Heart right ventricle (tissue), 16 donors: Measurements from ENCODE around the gene KIF2A. TPM values are rescaled to one million over a fixed set of nuclear protein-coding genes. Genes with fewer than 3 reads are reported as not detected.

Experiments used
- ATAC-seq, 8 donors: fragments of 200-7000 bp; cut with Tn5 transposase; one replicate each; pipeline ENCODE4 v1.9.1; 2020; ENCODE audit warnings: mild to moderate bottlenecking in 8 of 8, moderate library complexity in 8 of 8, moderate number of reproducible peaks in 1 of 8
- DNase-seq, 2 donors: peaks; one replicate each; pipeline ENCODE4 v3.0.0-alpha.2; 2020
- H3K27ac ChIP-seq, 10 donors: fragments of 200-600 bp; sonication (generic) in 2 of 10; one replicate each; pipeline versions ENCODE4 v1.5.0 to v1.8.0; 2020 to 2022; ENCODE audit warnings: mild to moderate bottlenecking in 3 of 10
- H3K27me3 ChIP-seq, 7 donors: fragments of 200-600 bp; one replicate each; pipeline ENCODE4 v1.8.0; 2021 to 2022; ENCODE audit warnings: mild to moderate bottlenecking in 2 of 7
- H3K36me3 ChIP-seq, 9 donors: fragments of 200-600 bp; sonication (generic) in 1 of 9; one replicate each; pipeline versions ENCODE4 v1.5.0 to v1.8.0; 2020 to 2022; ENCODE audit warnings: mild to moderate bottlenecking in 2 of 9
- H3K4me1 ChIP-seq, 9 donors: fragments of 200-600 bp; sonication (generic) in 1 of 9; one replicate each; pipeline versions ENCODE4 v1.5.0 to v1.8.0; 2020 to 2022; ENCODE audit warnings: mild to moderate bottlenecking in 4 of 9
- H3K4me3 ChIP-seq, 10 donors: fragments of 200-600 bp; sonication (generic) in 2 of 10; one replicate each; pipeline versions ENCODE4 v1.5.0 to v1.8.0; 2020 to 2022; ENCODE audit warnings: mild to moderate bottlenecking in 7 of 10, moderate library complexity in 2 of 10
- H3K9me3 ChIP-seq, 11 donors: fragments of 200-600 bp in 10 of 11; sonication (generic) in 2 of 11; one replicate each; pipeline versions ENCODE4 v1.5.0 to v1.8.0; 2013 to 2022; ENCODE audit warnings: mild to moderate bottlenecking in 2 of 11, control low read depth in 1 of 11, moderate library complexity in 1 of 11
- WGBS, 2 donors: extraction: QIAGEN DNeasy Blood & Tissue Kit; methylation state at CpG; one replicate each; pipeline ENCODE4 v1.1.7; 2013; ENCODE audit warnings: inconsistent platforms in 1 of 2; 5-methylcytosine and 5-hydroxymethylcytosine counted together
- intact Hi-C, 10 donors: fragments of 100-400 bp; cut with DNase I; formaldehyde crosslinking; loops; one replicate each; pipeline versions ENCODE4 v1.11.1 to v1.14.2; 2022
- polyA plus RNA-seq, 2 donors: library from polyadenylated mRNA; stranded (reverse); fragments of 200-250 nt; gene quantifications; one replicate each; pipeline ENCODE4 v1.2.3, GENCODE V29; 2013
- total RNA-seq, 10 donors: library from RNA; stranded (reverse); fragmentation: NEBNext Ultra II Directional in 3 of 10; extraction: Animal tissue kit (Norgen Biotek cat#: 25700) in 3 of 10; gene quantifications; one replicate each; pipeline versions ENCODE4 v1.2.1 to v1.2.4, GENCODE V29; 2021 to 2023
- TF ChIP-seq, protein P1 (sequence below), 9 donors: fragments of 200-600 bp; sonication (generic) in 2 of 9; IDR thresholded peaks; one replicate each; pipeline versions ENCODE4 v1.5.0 to v1.8.0; 2021 to 2022; ENCODE audit warnings: antibody characterized with exemption in 9 of 9, mild to moderate bottlenecking in 5 of 9, moderate library complexity in 1 of 9
- donor health status: Arrhythmogenic right ventricular cardiomyopathy.
- donor health status: ischemic (EF 13 %, LVEDD 7.1; RV severe dilation, severe dysfunction).
- donor health status: healthy with polysubstance abuse.
- donor health status: DM: no; HTN: yes; CAD: no.
- donor health status: DM: no; HTN: no; CAD: no.
- donor health status: ischemic (EF 25% LVEDD 6.9; RV normal size, moderate dysfunction).
- donor health status: ischemic (EF 25% LVEDD 5.7; RV mildly dilated, moderate dysfunction).
- donor health status: healthy.
- donor health status: DM: yes; HTN: yes; CAD: no.
- donor health status: Ischemic cardiomyopathy.
- donor health status: ischemic (EF 35%, LVEDD 5.7; RV mildly dilated, moderate dysfunction).
- donor health status: nonischemic (EF 11% LVEDD 7.7; RV severe dilation, severe dysfunction).
- donor health status: DM: yes; HTN: yes; CAD: no.
- donor health status: PGD.
- donor health status: ischemic (EF 29% LVEDD 5.4; RV normal size, mild dysfunction).
- donor health status: nonischemic (EF 23%, LVEDD 6.1; RV moderate dilation, normal function).

The KIF2A gene
- total and polyA plus RNA-seq, 12 donors = 1.5 to 17.1 (median 11.1) TPM

GRCh38 chr5:62268792-62269191 lies 37.2 kb upstream of the KIF2A start:
- Histone ChIP-seq H3K36me3 (no peaks in the 10 kb centered on the region), H3K27ac (no peak overlapping the region), H3K4me3 (no peak overlapping the region), H3K9me3 (no peaks in the 10 kb centered on the region), H3K4me1 (no peaks in the 10 kb centered on the region), H3K27me3 (no peaks in the 10 kb centered on the region)
- TF ChIP-seq, protein P1, sequence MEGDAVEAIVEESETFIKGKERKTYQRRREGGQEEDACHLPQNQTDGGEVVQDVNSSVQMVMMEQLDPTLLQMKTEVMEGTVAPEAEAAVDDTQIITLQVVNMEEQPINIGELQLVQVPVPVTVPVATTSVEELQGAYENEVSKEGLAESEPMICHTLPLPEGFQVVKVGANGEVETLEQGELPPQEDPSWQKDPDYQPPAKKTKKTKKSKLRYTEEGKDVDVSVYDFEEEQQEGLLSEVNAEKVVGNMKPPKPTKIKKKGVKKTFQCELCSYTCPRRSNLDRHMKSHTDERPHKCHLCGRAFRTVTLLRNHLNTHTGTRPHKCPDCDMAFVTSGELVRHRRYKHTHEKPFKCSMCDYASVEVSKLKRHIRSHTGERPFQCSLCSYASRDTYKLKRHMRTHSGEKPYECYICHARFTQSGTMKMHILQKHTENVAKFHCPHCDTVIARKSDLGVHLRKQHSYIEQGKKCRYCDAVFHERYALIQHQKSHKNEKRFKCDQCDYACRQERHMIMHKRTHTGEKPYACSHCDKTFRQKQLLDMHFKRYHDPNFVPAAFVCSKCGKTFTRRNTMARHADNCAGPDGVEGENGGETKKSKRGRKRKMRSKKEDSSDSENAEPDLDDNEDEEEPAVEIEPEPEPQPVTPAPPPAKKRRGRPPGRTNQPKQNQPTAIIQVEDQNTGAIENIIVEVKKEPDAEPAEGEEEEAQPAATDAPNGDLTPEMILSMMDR (IDR thresholded peaks at IDR 0.05) = no peak
- whole genome bisulfite sequencing, 2 donors = 71 to 88% methylated on average over 2 of the region's 2 CpGs
- DNase-seq (no peak), ATAC-seq (no peak)
- intact Hi-C loops = no loop called here

DNA sequence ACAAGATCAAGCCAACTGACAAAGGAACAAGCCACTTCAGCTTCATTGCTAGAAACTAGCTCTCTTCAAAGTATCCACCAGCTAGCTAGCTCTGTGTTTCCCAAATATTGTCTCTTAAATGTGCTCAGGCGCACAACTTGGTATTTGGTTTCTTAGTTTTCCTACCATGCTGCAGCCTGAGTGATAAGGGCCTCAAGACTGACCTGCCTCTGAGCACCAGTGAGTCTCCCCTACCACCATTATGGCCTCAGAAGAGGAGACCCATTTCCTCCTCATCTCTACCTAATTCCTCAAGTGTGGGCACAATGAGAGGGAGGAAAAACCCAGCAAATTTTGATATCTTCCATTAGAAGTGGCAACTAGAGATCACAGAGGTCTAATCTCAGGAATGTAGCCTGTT lies 34.6 kb upstream of the KIF2A start:
- WGBS, 2 donors = 92 to 97% methylated on average over 1 of the region's 1 CpG
- Histone ChIP-seq H3K36me3 (no peaks in the 10 kb centered on the region), H3K4me1 (no peaks in the 10 kb centered on the region), H3K9me3 (no peaks in the 10 kb centered on the region), H3K4me3 (no peak overlapping the region), H3K27me3 (no peaks in the 10 kb centered on the region), H3K27ac (no peak overlapping the region)
- ATAC-seq (no peak), DNase-seq (no peak)
- intact Hi-C loops = no loop called here
- TF ChIP-seq, protein P1 (IDR thresholded peaks at IDR 0.05) = no peak

DNA sequence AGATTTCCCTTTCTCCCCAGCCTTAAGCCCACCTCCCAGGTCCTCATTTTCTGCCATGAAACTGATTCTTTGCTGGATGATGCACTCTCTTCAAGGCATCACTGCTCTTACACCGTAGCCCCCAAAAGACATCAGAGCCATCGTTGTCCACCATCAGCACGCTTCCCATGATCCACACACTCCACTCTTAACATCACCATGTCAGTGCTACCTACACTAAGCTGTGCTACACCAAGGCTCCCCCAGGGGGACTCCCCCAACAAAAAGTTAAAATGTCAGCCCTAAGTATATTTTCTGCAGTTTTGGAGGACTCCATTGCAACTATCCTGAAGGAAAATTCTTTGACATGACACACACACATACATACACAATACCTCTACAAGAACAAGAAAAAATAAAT lies 34.1 kb upstream of the KIF2A start:
- intact Hi-C loops = no loop called here
- 91 to 94% methylated on average over 3 of the region's 3 CpGs for WGBS, 2 donors
- DNase-seq (no peak), ATAC-seq (no peak)
- no peaks in the 10 kb centered on the region for H3K36me3 ChIP-seq
- TF ChIP-seq, protein P1 (IDR thresholded peaks at IDR 0.05) = no peak
- no peaks in the 10 kb centered on the region for H3K27me3 ChIP-seq
- no peak overlapping the region for H3K27ac ChIP-seq
- H3K9me3 ChIP-seq = no peaks in the 10 kb centered on the region
- no peak overlapping the region for H3K4me3 ChIP-seq
- peaks cover 0 to 2% (median 0%) of the 10 kb centered on the region in 9 donors for H3K4me1 ChIP-seq

- intact Hi-C loops = no loop called here
- H3K9me3 ChIP-seq = no peaks in the 10 kb centered on the region
- no peaks in the 10 kb centered on the region for H3K27me3 ChIP-seq
- no peaks in the 10 kb centered on the region for H3K36me3 ChIP-seq
- no peak for ATAC-seq
- H3K27ac ChIP-seq = no peak overlapping the region
- TF ChIP-seq, protein P1 (IDR thresholded peaks at IDR 0.05) = no peak
- WGBS, 2 donors = 77 to 85% methylated on average over 3 of the region's 3 CpGs
- no peak for DNase-seq
- no peak overlapping the region for H3K4me3 ChIP-seq
- H3K4me1 ChIP-seq = peaks cover 0 to 7% (median 0%) of the 10 kb centered on the region in 9 donors
Measured at GRCh38 chr5:62273687-62274086, 32.3 kb upstream of the KIF2A start.
